Coronary artery (tissue), 2 donors: ENCODE measurements around the gene YAP1.

Source experiments
- DNase-seq: peaks from one replicate; pipeline ENCODE4 v3.0.0-alpha.2; 2017; ENCODE audit warnings: low spot score
- H3K27ac ChIP-seq, 2 donors: fragments of 200-600 bp; sonication (generic); one replicate each; pipeline ENCODE4 v1.5.1; 2016 to 2019
- H3K4me3 ChIP-seq: fragments of 200-600 bp; sonication (generic); 2 replicates; pipeline ENCODE4 v1.5.1; 2016; ENCODE audit warnings: mild to moderate bottlenecking, moderate library complexity
- TF ChIP-seq, protein P1 (sequence below): fragments of 200-600 bp; sonication (generic); IDR thresholded peaks from one replicate; pipeline ENCODE4 v1.5.1; 2019; ENCODE audit warnings: antibody characterized with exemption

The YAP1 gene

DNA sequence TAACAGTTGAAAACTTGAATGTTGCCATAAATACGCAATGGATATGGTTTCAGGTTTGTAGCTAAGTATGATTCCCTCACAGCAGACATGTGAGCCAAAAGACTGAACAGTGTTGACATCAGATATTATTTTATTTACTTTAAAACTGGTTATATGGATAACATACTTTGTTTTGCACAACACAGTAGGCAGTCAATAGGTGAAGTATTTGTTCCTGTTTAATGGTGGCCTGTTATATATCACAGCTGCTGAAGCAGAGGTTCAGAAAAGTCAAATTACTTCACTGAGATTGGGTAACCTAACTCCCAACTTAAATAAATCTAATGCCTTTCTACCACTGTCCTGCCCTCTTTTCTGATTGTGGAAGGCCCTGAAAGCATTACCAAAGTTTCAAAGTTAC lies 44.6 kb downstream of the YAP1 start:
- Histone ChIP-seq H3K27ac (peak overlapping the region in 1 of 2 donors; percentile 41), H3K4me3 (no peak overlapping the region)
- TF ChIP-seq, protein P1, sequence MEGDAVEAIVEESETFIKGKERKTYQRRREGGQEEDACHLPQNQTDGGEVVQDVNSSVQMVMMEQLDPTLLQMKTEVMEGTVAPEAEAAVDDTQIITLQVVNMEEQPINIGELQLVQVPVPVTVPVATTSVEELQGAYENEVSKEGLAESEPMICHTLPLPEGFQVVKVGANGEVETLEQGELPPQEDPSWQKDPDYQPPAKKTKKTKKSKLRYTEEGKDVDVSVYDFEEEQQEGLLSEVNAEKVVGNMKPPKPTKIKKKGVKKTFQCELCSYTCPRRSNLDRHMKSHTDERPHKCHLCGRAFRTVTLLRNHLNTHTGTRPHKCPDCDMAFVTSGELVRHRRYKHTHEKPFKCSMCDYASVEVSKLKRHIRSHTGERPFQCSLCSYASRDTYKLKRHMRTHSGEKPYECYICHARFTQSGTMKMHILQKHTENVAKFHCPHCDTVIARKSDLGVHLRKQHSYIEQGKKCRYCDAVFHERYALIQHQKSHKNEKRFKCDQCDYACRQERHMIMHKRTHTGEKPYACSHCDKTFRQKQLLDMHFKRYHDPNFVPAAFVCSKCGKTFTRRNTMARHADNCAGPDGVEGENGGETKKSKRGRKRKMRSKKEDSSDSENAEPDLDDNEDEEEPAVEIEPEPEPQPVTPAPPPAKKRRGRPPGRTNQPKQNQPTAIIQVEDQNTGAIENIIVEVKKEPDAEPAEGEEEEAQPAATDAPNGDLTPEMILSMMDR = no peak
- DNase-seq = no peak

DNA sequence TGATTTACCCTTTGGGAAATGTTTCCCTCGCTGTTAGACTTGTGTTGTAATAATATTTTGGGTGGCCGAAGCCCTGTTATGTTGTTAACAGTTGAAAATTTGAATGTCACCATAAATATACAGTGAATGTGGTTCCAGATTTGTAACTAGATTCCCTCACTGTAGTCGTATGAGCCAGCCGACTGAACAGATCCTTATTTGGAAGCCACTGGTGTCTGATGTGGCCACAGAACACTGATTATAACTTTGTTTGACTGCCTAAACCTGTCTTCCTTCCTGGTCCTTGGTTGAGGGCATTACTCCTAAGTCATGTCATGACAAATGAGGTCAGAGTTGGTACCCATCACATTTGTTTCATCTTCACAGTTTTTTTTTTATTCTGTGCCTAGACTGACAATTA lies 45.4 kb downstream of the YAP1 start:
- peak overlapping the region in 1 of 2 donors; percentile 41 for H3K27ac ChIP-seq
- TF ChIP-seq, protein P1 = no peak
- no peak for DNase-seq
- no peak overlapping the region for H3K4me3 ChIP-seq

DNA sequence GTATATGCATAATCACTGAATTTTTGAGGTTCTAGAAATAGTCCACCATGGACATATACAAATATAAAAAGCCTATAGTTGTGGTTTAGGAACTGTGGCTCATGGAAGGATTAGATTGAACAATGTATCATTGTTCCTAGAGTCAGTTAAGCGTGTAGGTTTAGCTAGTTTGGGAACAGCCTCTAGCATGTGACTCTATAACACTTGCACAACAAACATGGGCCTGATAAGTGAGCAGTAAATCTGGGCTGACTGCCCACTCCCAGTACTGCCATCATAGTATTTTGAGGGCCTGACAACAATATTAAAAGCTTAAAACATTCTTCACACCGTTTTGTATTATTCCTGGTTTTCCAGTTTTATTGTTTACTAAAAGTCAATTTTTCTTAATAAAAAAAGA lies 47.0 kb downstream of the YAP1 start:
- Histone ChIP-seq H3K4me3 (no peak overlapping the region), H3K27ac (peak overlapping the region; percentile 13 to 34)
- DNase-seq = no peak
- TF ChIP-seq, protein P1 = no peak

DNA sequence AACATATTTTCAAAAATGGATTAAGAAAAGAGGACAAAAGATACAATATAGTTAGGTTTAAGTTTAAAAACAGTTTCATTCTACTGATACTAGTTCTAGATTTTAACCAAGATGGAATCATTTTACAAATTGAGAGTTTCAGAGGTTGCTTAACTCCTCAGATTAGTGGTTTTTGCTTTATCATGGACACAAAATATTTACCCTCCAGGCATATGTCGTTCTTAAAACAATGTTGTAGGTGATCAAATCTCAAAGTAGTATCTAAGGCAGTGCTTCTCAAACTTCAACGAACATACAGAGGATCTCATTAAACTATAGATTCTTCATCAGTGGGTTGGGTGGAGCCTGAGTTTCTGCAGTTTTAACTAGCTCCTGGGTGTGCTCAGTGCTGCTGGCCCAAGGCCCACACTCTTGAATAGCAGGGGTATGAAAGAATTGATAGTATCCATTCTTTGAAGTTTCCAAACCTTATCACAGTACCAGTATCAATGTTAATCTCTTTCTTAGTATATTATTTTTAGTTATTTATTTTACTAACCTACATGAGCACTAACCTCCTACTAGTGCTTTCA lies 48.0 kb downstream of the YAP1 start:
- TF ChIP-seq, protein P1 = no peak
- no peak for DNase-seq
- H3K4me3 ChIP-seq = no peak overlapping the region
- no peak overlapping the region for H3K27ac ChIP-seq

DNA sequence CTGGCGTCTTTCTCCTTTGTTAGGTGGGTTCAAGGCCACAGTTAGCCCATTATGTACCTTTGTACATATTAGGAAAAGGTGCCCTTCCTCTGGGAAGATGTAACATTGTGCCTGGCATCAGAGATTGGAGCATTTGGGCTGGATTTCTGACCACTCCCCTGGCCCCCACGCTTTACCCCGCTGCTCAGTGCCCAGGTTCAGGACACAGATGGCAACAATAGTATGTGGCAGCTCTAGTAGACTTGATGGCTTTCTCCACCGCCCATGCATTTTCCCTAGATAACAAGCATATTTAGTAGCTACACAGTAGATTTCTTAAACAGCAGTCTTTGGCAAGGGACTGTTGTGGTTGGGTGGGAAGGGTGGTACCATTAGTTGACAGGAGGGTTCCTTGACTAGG lies 53.1 kb downstream of the YAP1 start:
- TF ChIP-seq, protein P1 = no peak
- no peak for DNase-seq
- Histone ChIP-seq H3K4me3 (no peak overlapping the region), H3K27ac (peak overlapping the region in 1 of 2 donors; percentile 47)

DNA sequence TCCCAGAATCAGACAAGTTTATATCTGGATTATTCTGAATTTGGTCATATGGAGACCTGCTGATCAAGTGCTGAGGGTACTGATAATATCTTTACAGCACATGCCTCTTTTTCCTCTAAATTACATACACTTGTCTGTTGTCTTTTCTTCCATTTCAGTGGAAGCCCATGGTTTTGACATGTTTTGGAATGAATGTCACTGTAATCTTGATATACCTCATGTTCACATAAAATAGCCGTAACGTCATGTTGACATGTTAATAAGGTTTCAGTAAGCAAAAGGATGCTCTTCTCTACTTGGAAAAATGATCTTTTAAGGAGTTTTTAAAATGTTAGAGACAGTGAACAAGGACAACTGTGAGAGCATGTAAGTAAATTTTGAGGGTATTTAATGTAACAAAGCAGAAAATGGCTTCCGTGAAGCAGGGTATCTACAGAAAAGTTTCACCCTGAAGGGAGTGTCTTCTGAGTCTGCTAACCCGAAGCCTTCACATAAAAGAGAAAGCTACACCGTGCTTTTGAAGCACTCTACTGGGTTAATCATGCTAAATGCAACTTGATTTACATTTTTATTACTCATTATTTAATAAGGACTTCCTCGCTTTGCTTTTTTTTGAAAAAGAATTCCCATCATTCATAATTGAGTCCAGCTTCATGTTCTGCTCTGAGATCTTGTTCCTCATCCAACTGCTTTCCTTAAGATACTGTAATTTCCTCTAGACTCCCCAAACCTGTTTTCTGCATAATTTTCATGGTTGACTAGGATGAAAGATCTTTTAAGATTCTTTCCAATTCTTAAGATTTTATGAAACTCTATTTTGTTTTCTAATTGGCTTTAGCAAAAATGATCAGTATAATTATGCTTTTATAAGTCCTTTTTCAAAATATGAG lies 56.2 kb downstream of the YAP1 start:
- TF ChIP-seq, protein P1 = no peak
- no peak overlapping the region for H3K4me3 ChIP-seq
- no peak overlapping the region for H3K27ac ChIP-seq
- no peak for DNase-seq

DNA sequence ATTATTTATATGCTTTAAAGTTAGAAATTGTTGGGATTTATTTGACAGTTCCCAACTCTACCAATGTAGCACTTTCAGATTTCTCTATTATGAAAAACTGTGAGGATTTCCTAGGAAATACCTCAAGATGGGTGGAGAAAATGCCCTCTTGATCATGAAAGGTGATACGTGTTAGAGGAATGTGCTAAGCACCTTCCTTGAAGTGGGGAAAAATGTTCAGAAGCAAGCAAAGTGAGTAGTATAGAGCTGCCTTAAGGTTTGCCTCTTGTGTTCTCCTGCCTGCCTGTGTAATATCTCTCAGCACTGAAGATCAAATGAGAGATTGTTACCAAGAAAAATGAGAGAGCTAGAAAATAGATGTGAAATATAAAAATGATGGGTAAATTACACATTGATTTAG lies 58.2 kb downstream of the YAP1 start:
- Histone ChIP-seq H3K27ac (no peak overlapping the region), H3K4me3 (no peak overlapping the region)
- TF ChIP-seq, protein P1 = no peak
- no peak for DNase-seq
